Measurements from ENCODE around the gene ATG16L2.

- TF ChIP-seq CTCF (conservative IDR thresholded peaks at IDR 0.05 in 1 of 2, IDR thresholded peaks at IDR 0.05 in 1 of 2; ENCODE audit: low read depth in 1 of 2, low read length in 2 of 2) (no peak), EZH2 (IDR thresholded peaks at IDR 0.05; ENCODE audit: low read length, missing control alignments) (no peak)
Observed at GRCh38 chr11:72863091-72863490, 48.9 kb downstream of the ATG16L2 start.

Measured in fibroblast of lung (primary cell).